ENCODE measurements around the gene TNFSF18. TPM values are rescaled to one million over a fixed set of nuclear protein-coding genes. Genes with fewer than 3 reads are reported as not detected.
A peak's percentile ranks its signal among the peaks of the same experiment; 100 is the strongest.

TNFSF18 gene
- total and polyA plus RNA-seq, 2 experiments from 2014 or later = 0.11 to 0.22 TPM

DNA sequence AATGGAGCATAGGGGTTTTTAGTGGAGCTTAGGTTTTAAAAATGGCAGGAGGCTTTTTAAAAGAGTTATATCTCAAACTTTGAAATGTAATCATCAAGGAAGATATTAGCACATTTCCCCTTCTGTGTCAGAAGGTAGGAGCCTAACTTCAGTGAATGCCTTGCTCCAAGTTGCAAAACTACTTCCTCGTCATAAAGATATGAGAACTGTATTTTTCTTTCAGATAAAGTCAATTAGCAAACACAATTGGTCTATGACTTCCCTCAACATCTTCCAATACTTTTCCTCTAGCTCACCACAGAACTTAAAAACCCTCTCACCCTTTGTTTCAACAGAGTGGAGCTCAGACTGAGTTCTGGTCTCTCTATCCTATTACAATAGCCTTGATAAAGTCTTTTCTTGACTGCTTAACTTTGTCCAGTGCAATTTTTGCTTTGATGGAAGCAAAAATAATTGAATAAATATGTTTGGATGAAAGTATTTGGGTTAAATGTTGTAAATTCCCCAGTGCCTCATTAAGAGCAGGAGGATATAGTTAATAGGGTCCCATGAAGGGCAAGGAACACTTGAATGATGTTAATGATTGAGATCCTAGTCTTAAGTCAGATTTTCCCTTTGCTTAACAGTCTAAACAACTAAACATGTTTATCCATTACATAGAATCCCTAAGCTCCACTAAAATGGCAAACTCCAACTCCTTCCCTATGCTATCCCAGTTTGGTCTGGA, 58.9 kb downstream of the TNFSF18 start:
- no peak for DNase-seq
- Histone ChIP-seq H3F3A (ENCODE audit: insufficient read depth) (peaks cover 34% of the 10 kb centered on the region), H3K9ac (no peak overlapping the region), H3K9me3 (ENCODE audit: low read depth) (no peaks in the 10 kb centered on the region), H3K9me2 (ENCODE audit: insufficient read depth) (no peaks in the 10 kb centered on the region), H3K79me2 (ENCODE audit: insufficient read depth) (no peaks in the 10 kb centered on the region), H3K27ac (no peak overlapping the region), H3K4me2 (ENCODE audit: unreplicated experiment) (no peak overlapping the region), H4K20me1 (ENCODE audit: insufficient read depth) (no peaks in the 10 kb centered on the region), H3K4me3 (no peak overlapping the region), H3K4me1 (ENCODE audit: insufficient read depth) (peaks cover 38% of the 10 kb centered on the region), H2AFZ (no peak overlapping the region), H3K36me3 (ENCODE audit: low read depth) (no peaks in the 10 kb centered on the region), H3K27me3 (replicated peaks; ENCODE audit: insufficient read depth) (no peaks in the 10 kb centered on the region)
- TF ChIP-seq EZH2phosphoT487 (IDR thresholded peaks at IDR 0.05; ENCODE audit: insufficient read depth, low read depth) = no peak
- TF ChIP-seq EZH2 (IDR thresholded peaks at IDR 0.05; ENCODE audit: insufficient read depth, poor library complexity, severe bottlenecking) = no peak
- in situ Hi-C loops (cut with MboI) = no loop called here
- 92 to 100% methylated on average over 1 of the region's 1 CpG for WGBS, 2 experiments (ENCODE audit: low coverage in 1 of 2, low lambda C conversion rate in 2 of 2, missing lambda C conversion rate in 2 of 2)

DNA sequence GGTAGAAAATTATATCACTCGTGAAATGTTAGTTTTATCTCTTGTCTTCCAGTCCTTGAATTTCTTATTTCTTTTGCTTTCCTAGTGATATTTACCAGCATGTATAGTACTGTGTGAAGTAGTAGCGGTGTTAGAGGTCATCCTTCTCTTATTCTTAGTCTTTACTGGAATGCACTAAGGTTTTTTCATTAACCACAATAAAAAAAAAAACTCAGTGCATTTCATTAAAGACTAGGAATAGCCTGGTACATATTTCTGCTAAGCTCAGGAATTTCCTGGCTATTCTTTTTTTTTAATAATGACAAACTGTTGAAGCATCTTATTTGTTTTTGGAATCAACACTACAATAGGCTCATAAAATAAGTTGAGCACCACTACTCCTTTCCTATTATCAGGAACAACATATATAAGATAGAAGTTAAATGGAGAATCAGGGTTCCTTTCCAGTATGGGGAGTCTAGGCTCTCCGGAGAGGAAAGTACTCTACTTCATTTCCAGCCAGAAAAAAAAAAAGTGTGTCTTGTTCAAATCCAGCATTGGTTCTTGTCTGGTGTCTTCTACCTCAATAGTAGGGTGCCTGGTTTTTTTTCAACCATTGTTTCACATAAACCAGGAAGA, 60.0 kb downstream of the TNFSF18 start:
- Histone ChIP-seq H4K20me1 (ENCODE audit: insufficient read depth) (no peaks in the 10 kb centered on the region), H2AFZ (no peak overlapping the region), H3K36me3 (ENCODE audit: low read depth) (no peaks in the 10 kb centered on the region), H3K9me3 (ENCODE audit: low read depth) (no peaks in the 10 kb centered on the region), H3K4me3 (no peak overlapping the region), H3K4me2 (ENCODE audit: unreplicated experiment) (peak overlapping the region; percentile 32), H3K27ac (peak overlapping the region; percentile 32), H3K79me2 (ENCODE audit: insufficient read depth) (no peaks in the 10 kb centered on the region), H3K27me3 (replicated peaks; ENCODE audit: insufficient read depth) (no peaks in the 10 kb centered on the region), H3K9me2 (ENCODE audit: insufficient read depth) (no peaks in the 10 kb centered on the region), H3F3A (ENCODE audit: insufficient read depth) (peaks cover 34% of the 10 kb centered on the region), H3K4me1 (ENCODE audit: insufficient read depth) (peaks cover 38% of the 10 kb centered on the region), H3K9ac (no peak overlapping the region)
- no peak for TF ChIP-seq EZH2phosphoT487 (IDR thresholded peaks at IDR 0.05; ENCODE audit: insufficient read depth, low read depth)
- no peak for TF ChIP-seq EZH2 (IDR thresholded peaks at IDR 0.05; ENCODE audit: insufficient read depth, poor library complexity, severe bottlenecking)
- 58 to 59% methylated on average over 3 of the region's 3 CpGs for WGBS, 2 experiments (ENCODE audit: low coverage in 1 of 2, low lambda C conversion rate in 2 of 2, missing lambda C conversion rate in 2 of 2)
- DNase-seq = peak; percentile 62
- in situ Hi-C loops (cut with MboI) = no loop called here

Other genes with a start within 250 kb of the TNFSF18 start
- gene TNFSF4, start 156.4 kb upstream of the TNFSF18 start, total RNA-seq (2014; rRNA removed; shearing (Covaris generic)) = 4.8 and 6.2 TPM in 2 replicates
- 4.2 TPM in 2 replicates for gene TNFSF4, start 156.4 kb upstream of the TNFSF18 start, polyA plus RNA-seq (2016; fragmentation: Nextera tagmentation; extraction: Ambion mirVana)

Data from GM23248 (cell line).